Measurements from ENCODE around the gene YJEFN3. TPM values are rescaled to one million over a fixed set of nuclear protein-coding genes. Genes with fewer than 3 reads are reported as not detected.

Gene YJEFN3
- total RNA-seq, 1 experiment from 2014 or later = 11.1 TPM

DNA sequence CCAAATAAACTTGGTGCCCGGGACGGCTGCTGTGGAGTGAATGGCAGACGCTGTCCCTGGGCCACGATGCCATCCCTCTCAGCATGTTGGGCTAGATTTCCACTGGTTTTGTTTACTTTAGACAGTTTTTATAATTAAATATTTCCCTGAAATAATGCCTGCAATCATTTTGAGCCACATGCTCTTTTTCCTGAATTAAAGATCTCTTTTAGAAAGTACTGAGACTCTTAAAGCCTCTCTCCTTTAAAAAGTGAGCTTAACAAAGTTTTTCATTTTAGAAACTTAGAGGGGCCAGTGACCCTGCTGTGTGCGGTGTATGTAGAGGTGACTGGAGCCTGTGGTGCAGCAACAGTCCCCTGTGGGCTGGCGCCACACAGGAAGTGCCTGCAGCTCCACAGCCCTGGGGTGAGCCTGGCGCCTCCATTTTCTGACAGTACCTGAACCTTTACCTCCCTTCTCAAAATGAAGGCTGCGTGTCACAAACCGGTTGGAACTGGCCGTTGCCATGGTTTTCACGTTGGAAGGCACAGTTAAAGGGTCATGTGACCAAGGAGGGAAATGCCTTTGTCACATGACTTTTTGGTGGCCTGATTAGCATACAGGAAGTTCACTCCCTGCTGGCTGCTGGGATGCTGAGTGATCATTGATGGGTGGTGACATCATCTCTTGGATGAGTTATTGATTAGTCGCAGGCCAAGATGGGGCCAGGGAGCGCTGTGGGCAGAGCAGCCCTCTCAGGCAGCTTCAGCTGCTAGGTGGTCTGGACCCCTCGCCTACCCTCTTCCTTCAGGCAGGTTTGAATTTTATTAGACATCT lies 39.6 kb upstream of the YJEFN3 start (continued):
- TF ChIP-seq, protein P1, sequence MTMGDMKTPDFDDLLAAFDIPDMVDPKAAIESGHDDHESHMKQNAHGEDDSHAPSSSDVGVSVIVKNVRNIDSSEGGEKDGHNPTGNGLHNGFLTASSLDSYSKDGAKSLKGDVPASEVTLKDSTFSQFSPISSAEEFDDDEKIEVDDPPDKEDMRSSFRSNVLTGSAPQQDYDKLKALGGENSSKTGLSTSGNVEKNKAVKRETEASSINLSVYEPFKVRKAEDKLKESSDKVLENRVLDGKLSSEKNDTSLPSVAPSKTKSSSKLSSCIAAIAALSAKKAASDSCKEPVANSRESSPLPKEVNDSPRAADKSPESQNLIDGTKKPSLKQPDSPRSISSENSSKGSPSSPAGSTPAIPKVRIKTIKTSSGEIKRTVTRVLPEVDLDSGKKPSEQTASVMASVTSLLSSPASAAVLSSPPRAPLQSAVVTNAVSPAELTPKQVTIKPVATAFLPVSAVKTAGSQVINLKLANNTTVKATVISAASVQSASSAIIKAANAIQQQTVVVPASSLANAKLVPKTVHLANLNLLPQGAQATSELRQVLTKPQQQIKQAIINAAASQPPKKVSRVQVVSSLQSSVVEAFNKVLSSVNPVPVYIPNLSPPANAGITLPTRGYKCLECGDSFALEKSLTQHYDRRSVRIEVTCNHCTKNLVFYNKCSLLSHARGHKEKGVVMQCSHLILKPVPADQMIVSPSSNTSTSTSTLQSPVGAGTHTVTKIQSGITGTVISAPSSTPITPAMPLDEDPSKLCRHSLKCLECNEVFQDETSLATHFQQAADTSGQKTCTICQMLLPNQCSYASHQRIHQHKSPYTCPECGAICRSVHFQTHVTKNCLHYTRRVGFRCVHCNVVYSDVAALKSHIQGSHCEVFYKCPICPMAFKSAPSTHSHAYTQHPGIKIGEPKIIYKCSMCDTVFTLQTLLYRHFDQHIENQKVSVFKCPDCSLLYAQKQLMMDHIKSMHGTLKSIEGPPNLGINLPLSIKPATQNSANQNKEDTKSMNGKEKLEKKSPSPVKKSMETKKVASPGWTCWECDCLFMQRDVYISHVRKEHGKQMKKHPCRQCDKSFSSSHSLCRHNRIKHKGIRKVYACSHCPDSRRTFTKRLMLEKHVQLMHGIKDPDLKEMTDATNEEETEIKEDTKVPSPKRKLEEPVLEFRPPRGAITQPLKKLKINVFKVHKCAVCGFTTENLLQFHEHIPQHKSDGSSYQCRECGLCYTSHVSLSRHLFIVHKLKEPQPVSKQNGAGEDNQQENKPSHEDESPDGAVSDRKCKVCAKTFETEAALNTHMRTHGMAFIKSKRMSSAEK (CRISPR knock-in tag; IDR thresholded peaks at IDR 0.05; ENCODE audit: borderline replicate concordance) = 0 out of 2 replicates have a peak, but pooled peaks have one; percentile 40

DNA sequence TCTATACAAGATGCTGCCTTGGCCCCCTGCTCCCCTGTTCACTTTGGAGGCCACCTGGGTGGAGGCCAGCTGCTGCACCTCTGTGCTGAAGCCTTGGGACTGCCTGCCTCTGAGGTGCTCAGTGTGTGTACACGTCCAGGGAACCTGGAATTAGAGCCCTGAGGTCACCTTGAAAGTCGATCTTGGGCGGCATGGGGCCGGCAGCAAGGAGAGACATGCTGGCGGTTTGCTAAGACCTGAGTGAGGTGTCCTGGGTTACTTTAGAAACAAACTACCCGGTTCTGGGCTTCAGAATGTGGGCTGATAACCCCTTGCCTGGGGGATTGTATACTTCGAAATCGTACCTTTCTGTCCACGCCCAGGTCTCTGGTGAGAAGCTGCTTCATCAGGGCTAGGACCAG lies 38.9 kb upstream of the YJEFN3 start:
- Mint-ChIP-seq H3K4me1 (peaks cover 50% of the 10 kb centered on the region), H3K9me3 (no peaks in the 10 kb centered on the region), H3K4me3 (no peak overlapping the region), H3K27me3 (ENCODE audit: low read depth) (no peaks in the 10 kb centered on the region), H3K36me3 (peaks cover 25% of the 10 kb centered on the region), H3K27ac (peak overlapping the region; percentile 99)
- ChIA-PET CTCF (interaction anchor here (0.5 to 5.2 kb wide), 23 partner anchors 14 to 260 kb away, joined by 3 to 84 read pairs (median 5); partner anchors contain the start of genes GATAD2A, NDUFA13 and TSSK6), POLR2A (interaction anchor here (0.9 to 2.2 kb wide), 2 partner anchors 85 to 104 kb away, joined by 4 to 8 read pairs; partner anchors contain the start of gene GATAD2A)
- ATAC-seq (no peak), DNase-seq (ENCODE audit: low spot score) (no peak)
- TF ChIP-seq SMAD4 (CRISPR knock-in tag; IDR thresholded peaks at IDR 0.05) (no peak), ZNF219 (CRISPR knock-in tag; IDR thresholded peaks at IDR 0.05; ENCODE audit: borderline replicate concordance) (no peak), ZBTB43 (CRISPR knock-in tag; IDR thresholded peaks at IDR 0.05) (no peak), ESRRA (CRISPR knock-in tag; IDR thresholded peaks at IDR 0.05; ENCODE audit: borderline replicate concordance) (no peak), NFATC4 (CRISPR knock-in tag; IDR thresholded peaks at IDR 0.05) (no peak), EMX1 (CRISPR knock-in tag; IDR thresholded peaks at IDR 0.05) (no peak), NR2C2 (CRISPR knock-in tag; IDR thresholded peaks at IDR 0.05) (no peak), ZBTB21 (CRISPR knock-in tag; IDR thresholded peaks at IDR 0.05; ENCODE audit: borderline replicate concordance) (no peak), CBFB (CRISPR knock-in tag; IDR thresholded peaks at IDR 0.05; ENCODE audit: low read depth) (no peak), PRRX2 (CRISPR knock-in tag; IDR thresholded peaks at IDR 0.05) (no peak), RELA (CRISPR knock-in tag; IDR thresholded peaks at IDR 0.05; ENCODE audit: borderline replicate concordance) (no peak)
- TF ChIP-seq, protein P2, sequence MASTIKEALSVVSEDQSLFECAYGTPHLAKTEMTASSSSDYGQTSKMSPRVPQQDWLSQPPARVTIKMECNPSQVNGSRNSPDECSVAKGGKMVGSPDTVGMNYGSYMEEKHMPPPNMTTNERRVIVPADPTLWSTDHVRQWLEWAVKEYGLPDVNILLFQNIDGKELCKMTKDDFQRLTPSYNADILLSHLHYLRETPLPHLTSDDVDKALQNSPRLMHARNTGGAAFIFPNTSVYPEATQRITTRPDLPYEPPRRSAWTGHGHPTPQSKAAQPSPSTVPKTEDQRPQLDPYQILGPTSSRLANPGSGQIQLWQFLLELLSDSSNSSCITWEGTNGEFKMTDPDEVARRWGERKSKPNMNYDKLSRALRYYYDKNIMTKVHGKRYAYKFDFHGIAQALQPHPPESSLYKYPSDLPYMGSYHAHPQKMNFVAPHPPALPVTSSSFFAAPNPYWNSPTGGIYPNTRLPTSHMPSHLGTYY (CRISPR knock-in tag; IDR thresholded peaks at IDR 0.05) = no peak
- TF ChIP-seq, protein P3, sequence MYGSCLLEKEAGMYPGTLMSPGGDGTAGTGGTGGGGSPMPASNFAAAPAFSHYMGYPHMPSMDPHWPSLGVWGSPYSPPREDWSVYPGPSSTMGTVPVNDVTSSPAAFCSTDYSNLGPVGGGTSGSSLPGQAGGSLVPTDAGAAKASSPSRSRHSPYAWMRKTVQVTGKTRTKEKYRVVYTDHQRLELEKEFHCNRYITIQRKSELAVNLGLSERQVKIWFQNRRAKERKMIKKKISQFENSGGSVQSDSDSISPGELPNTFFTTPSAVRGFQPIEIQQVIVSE (CRISPR knock-in tag; IDR thresholded peaks at IDR 0.05; ENCODE audit: borderline replicate concordance) = no peak
- TF ChIP-seq, protein P4, sequence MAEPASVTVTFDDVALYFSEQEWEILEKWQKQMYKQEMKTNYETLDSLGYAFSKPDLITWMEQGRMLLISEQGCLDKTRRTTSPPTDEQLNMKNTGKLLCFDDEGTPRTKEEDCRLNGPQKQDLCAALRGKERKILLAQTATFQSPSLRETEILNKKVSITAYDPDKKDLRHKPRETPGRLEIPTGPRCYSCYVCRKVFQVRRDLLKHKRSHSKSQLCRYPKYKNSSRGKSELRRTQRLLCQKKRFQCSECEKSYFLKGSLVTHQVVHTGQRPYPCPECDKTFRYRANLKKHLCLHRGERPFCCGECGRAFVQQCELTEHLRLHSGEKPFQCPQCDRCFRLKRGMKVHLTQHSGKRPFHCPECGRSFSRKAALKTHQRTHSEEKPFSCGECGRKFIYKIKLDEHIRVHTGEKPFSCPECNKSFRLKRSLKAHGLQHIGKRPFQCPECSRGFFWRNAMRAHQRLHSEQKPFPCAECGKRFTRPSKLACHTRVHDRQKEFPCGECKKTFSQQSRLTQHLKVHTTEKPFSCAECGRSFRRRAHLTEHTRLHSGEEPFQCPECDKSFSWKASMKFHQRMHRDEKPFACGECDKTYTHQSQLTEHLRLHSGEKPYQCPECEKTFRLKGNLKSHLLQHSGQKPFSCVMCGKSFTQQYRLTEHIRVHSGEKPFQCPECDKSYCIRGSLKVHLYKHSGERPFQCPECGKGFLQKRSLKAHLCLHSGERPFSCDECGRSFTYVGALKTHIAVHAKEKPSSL (CRISPR knock-in tag; conservative IDR thresholded peaks at IDR 0.05) = no peak
